ENCODE measurements around the gene SIRPG. TPM values are rescaled to one million over a fixed set of nuclear protein-coding genes. Genes with fewer than 3 reads are reported as not detected.
"Not testable (repeated sequence)": the region's sequence is repeated elsewhere in the genome, so short reads cannot be mapped to it uniquely, and the experiment has no call there.

SIRPG gene
- not detected for polyA plus RNA-seq (2013, experiment 1 of 2)
- polyA plus RNA-seq (2013, experiment 2 of 2), result 0.03 TPM

- no peak within 1 kb of the TSS for H2BK5ac ChIP-seq (ENCODE audit: low read length)
- no peak within 1 kb of the TSS for H4K8ac ChIP-seq (ENCODE audit: low read depth, low read length)
- no peaks in the 10 kb centered on the region for H3K4me1 ChIP-seq (ENCODE audit: control insufficient read depth, low read depth, low read length)
- no peak within 1 kb of the TSS for H3K4me3 ChIP-seq (ENCODE audit: low read length)
- DNase-seq, result no peak
- no peaks in the 10 kb centered on the region for H3K36me3 ChIP-seq (ENCODE audit: control insufficient read depth, insufficient read depth, low read length)
- no peak within 1 kb of the TSS for H2BK120ac ChIP-seq (ENCODE audit: low read depth, low read length)
- H3K27me3 ChIP-seq (ENCODE audit: insufficient read depth, low read length, poor library complexity), result no peaks in the 10 kb centered on the region
- no CpG with 5 or more reads among the region's 5 CpGs for WGBS (ENCODE audit: extremely low coverage, insufficient coverage, low lambda C conversion rate)
- no peak within 1 kb of the TSS for H3K23ac ChIP-seq (ENCODE audit: low read length)
- no peaks in the 10 kb centered on the region for H3K79me1 ChIP-seq (ENCODE audit: low read length)
- H3K4ac ChIP-seq (ENCODE audit: low read depth, low read length), result no peak within 1 kb of the TSS
- H3K9ac ChIP-seq (ENCODE audit: low read length), result no peak within 1 kb of the TSS
- no peak within 1 kb of the TSS for H3K27ac ChIP-seq (ENCODE audit: low read depth, low read length)
- no peaks in the 10 kb centered on the region for H3K79me2 ChIP-seq (ENCODE audit: control insufficient read depth, insufficient read depth, low read length)
- no peak within 1 kb of the TSS for H4K5ac ChIP-seq (ENCODE audit: low read length)
- H2BK15ac ChIP-seq (replicated peaks; ENCODE audit: low read depth), result no peak within 1 kb of the TSS
- no peak within 1 kb of the TSS for H3K56ac ChIP-seq (ENCODE audit: low read length)
- no peak within 1 kb of the TSS for H3K18ac ChIP-seq (ENCODE audit: low read length)
- no peak within 1 kb of the TSS for H3K4me2 ChIP-seq (ENCODE audit: low read length)
- no peak within 1 kb of the TSS for H2AK5ac ChIP-seq (ENCODE audit: low read length)
These were observed at the start of gene SIRPG for GRCh38 chr20:1657556-1658334. Gene SIRPG (minus strand): TSS chr20:1657779. CDS start chr20:1657714, 65 bp downstream.

- not testable (repeated sequence) for H3K27ac ChIP-seq (ENCODE audit: low read depth, low read length); H3K79me2 ChIP-seq (ENCODE audit: control insufficient read depth, insufficient read depth, low read length); H2BK120ac ChIP-seq (ENCODE audit: low read depth, low read length); H3K56ac ChIP-seq (ENCODE audit: low read length); H3K27me3 ChIP-seq (ENCODE audit: insufficient read depth, low read length, poor library complexity); H2BK5ac ChIP-seq (ENCODE audit: low read length); H4K8ac ChIP-seq (ENCODE audit: low read depth, low read length); H3K4me1 ChIP-seq (ENCODE audit: control insufficient read depth, low read depth, low read length); H3K36me3 ChIP-seq (ENCODE audit: control insufficient read depth, insufficient read depth, low read length); DNase-seq; H3K4me3 ChIP-seq (ENCODE audit: low read length); H4K5ac ChIP-seq (ENCODE audit: low read length); H3K18ac ChIP-seq (ENCODE audit: low read length); H3K4ac ChIP-seq (ENCODE audit: low read depth, low read length); H2BK15ac ChIP-seq (replicated peaks; ENCODE audit: low read depth); H3K9ac ChIP-seq (ENCODE audit: low read length); H3K23ac ChIP-seq (ENCODE audit: low read length); H3K4me2 ChIP-seq (ENCODE audit: low read length); H3K79me1 ChIP-seq (ENCODE audit: low read length); H2AK5ac ChIP-seq (ENCODE audit: low read length)
- no CpG with 5 or more reads among the region's 13 CpGs for WGBS (ENCODE audit: extremely low coverage, insufficient coverage, low lambda C conversion rate)
These were observed 49.3 kb upstream of the SIRPG start for GRCh38 chr20:1706887-1707286.

GRCh38 chr20:1706079-1706478 is 48.5 kb upstream of the SIRPG start:
- H3K79me1 ChIP-seq (ENCODE audit: low read length), result no peaks in the 10 kb centered on the region
- H4K8ac ChIP-seq (ENCODE audit: low read depth, low read length), result no peak overlapping the region
- H4K5ac ChIP-seq (ENCODE audit: low read length), result no peak overlapping the region
- H3K4me2 ChIP-seq (ENCODE audit: low read length), result no peak overlapping the region
- H3K9ac ChIP-seq (ENCODE audit: low read length), result no peak overlapping the region
- H3K27me3 ChIP-seq (ENCODE audit: insufficient read depth, low read length, poor library complexity), result no peaks in the 10 kb centered on the region
- H3K56ac ChIP-seq (ENCODE audit: low read length), result no peak overlapping the region
- no CpG with 5 or more reads among the region's 1 CpG for WGBS (ENCODE audit: extremely low coverage, insufficient coverage, low lambda C conversion rate)
- no peak overlapping the region for H3K4me3 ChIP-seq (ENCODE audit: low read length)
- H3K4me1 ChIP-seq (ENCODE audit: control insufficient read depth, low read depth, low read length), result no peaks in the 10 kb centered on the region
- no peak overlapping the region for H3K18ac ChIP-seq (ENCODE audit: low read length)
- H3K79me2 ChIP-seq (ENCODE audit: control insufficient read depth, insufficient read depth, low read length), result no peaks in the 10 kb centered on the region
- H3K36me3 ChIP-seq (ENCODE audit: control insufficient read depth, insufficient read depth, low read length), result no peaks in the 10 kb centered on the region
- H3K23ac ChIP-seq (ENCODE audit: low read length), result no peak overlapping the region
- no peak for DNase-seq
- no peak overlapping the region for H2AK5ac ChIP-seq (ENCODE audit: low read length)
- H2BK120ac ChIP-seq (ENCODE audit: low read depth, low read length), result no peak overlapping the region
- no peak overlapping the region for H2BK15ac ChIP-seq (replicated peaks; ENCODE audit: low read depth)
- no peak overlapping the region for H3K27ac ChIP-seq (ENCODE audit: low read depth, low read length)
- no peak overlapping the region for H3K4ac ChIP-seq (ENCODE audit: low read depth, low read length)
- H2BK5ac ChIP-seq (ENCODE audit: low read length), result no peak overlapping the region

- no peak overlapping the region for H3K4ac ChIP-seq (ENCODE audit: low read depth, low read length)
- no peaks in the 10 kb centered on the region for H3K27me3 ChIP-seq (ENCODE audit: insufficient read depth, low read length, poor library complexity)
- H2BK120ac ChIP-seq (ENCODE audit: low read depth, low read length), result no peak overlapping the region
- no peak overlapping the region for H3K9ac ChIP-seq (ENCODE audit: low read length)
- no peak overlapping the region for H2AK5ac ChIP-seq (ENCODE audit: low read length)
- no peaks in the 10 kb centered on the region for H3K79me2 ChIP-seq (ENCODE audit: control insufficient read depth, insufficient read depth, low read length)
- no peak overlapping the region for H4K8ac ChIP-seq (ENCODE audit: low read depth, low read length)
- no peak overlapping the region for H2BK5ac ChIP-seq (ENCODE audit: low read length)
- H3K4me2 ChIP-seq (ENCODE audit: low read length), result no peak overlapping the region
- no peak overlapping the region for H2BK15ac ChIP-seq (replicated peaks; ENCODE audit: low read depth)
- WGBS (ENCODE audit: extremely low coverage, insufficient coverage, low lambda C conversion rate), result no CpG with 5 or more reads among the region's 2 CpGs
- H3K36me3 ChIP-seq (ENCODE audit: control insufficient read depth, insufficient read depth, low read length), result no peaks in the 10 kb centered on the region
- no peak overlapping the region for H3K56ac ChIP-seq (ENCODE audit: low read length)
- no peak overlapping the region for H3K23ac ChIP-seq (ENCODE audit: low read length)
- no peak overlapping the region for H4K5ac ChIP-seq (ENCODE audit: low read length)
- DNase-seq, result no peak
- H3K4me3 ChIP-seq (ENCODE audit: low read length), result no peak overlapping the region
- H3K18ac ChIP-seq (ENCODE audit: low read length), result no peak overlapping the region
- H3K79me1 ChIP-seq (ENCODE audit: low read length), result no peaks in the 10 kb centered on the region
- no peak overlapping the region for H3K27ac ChIP-seq (ENCODE audit: low read depth, low read length)
- no peaks in the 10 kb centered on the region for H3K4me1 ChIP-seq (ENCODE audit: control insufficient read depth, low read depth, low read length)
These were observed 45.3 kb upstream of the SIRPG start for GRCh38 chr20:1702855-1703254.

- Histone ChIP-seq H3K4me2 (ENCODE audit: low read length) (no peak overlapping the region), H3K27ac (ENCODE audit: low read depth, low read length) (no peak overlapping the region), H4K5ac (ENCODE audit: low read length) (no peak overlapping the region), H3K36me3 (ENCODE audit: control insufficient read depth, insufficient read depth, low read length) (no peaks in the 10 kb centered on the region), H3K56ac (ENCODE audit: low read length) (no peak overlapping the region), H2BK120ac (ENCODE audit: low read depth, low read length) (no peak overlapping the region), H2BK5ac (ENCODE audit: low read length) (no peak overlapping the region), H2BK15ac (replicated peaks; ENCODE audit: low read depth) (no peak overlapping the region), H3K27me3 (ENCODE audit: insufficient read depth, low read length, poor library complexity) (no peaks in the 10 kb centered on the region), H3K23ac (ENCODE audit: low read length) (no peak overlapping the region), H3K4ac (ENCODE audit: low read depth, low read length) (no peak overlapping the region), H3K79me1 (ENCODE audit: low read length) (no peaks in the 10 kb centered on the region), H3K18ac (ENCODE audit: low read length) (no peak overlapping the region), H2AK5ac (ENCODE audit: low read length) (no peak overlapping the region), H4K8ac (ENCODE audit: low read depth, low read length) (no peak overlapping the region), H3K4me3 (ENCODE audit: low read length) (no peak overlapping the region), H3K4me1 (ENCODE audit: control insufficient read depth, low read depth, low read length) (no peaks in the 10 kb centered on the region), H3K9ac (ENCODE audit: low read length) (no peak overlapping the region), H3K79me2 (ENCODE audit: control insufficient read depth, insufficient read depth, low read length) (no peaks in the 10 kb centered on the region)
- WGBS (ENCODE audit: extremely low coverage, insufficient coverage, low lambda C conversion rate), result no CpG with 5 or more reads among the region's 2 CpGs
- DNase-seq, result no peak
These were observed 44.7 kb upstream of the SIRPG start for GRCh38 chr20:1702328-1702727.

- DNase-seq, result no peak
- Histone ChIP-seq H3K36me3 (ENCODE audit: control insufficient read depth, insufficient read depth, low read length) (no peaks in the 10 kb centered on the region), H3K27me3 (ENCODE audit: insufficient read depth, low read length, poor library complexity) (no peaks in the 10 kb centered on the region), H3K56ac (ENCODE audit: low read length) (no peak overlapping the region), H2BK15ac (replicated peaks; ENCODE audit: low read depth) (no peak overlapping the region), H3K23ac (ENCODE audit: low read length) (no peak overlapping the region), H2BK5ac (ENCODE audit: low read length) (no peak overlapping the region), H3K18ac (ENCODE audit: low read length) (no peak overlapping the region), H3K27ac (ENCODE audit: low read depth, low read length) (no peak overlapping the region), H4K5ac (ENCODE audit: low read length) (no peak overlapping the region), H3K4me1 (ENCODE audit: control insufficient read depth, low read depth, low read length) (no peaks in the 10 kb centered on the region), H3K79me2 (ENCODE audit: control insufficient read depth, insufficient read depth, low read length) (no peaks in the 10 kb centered on the region), H3K79me1 (ENCODE audit: low read length) (no peaks in the 10 kb centered on the region), H3K9ac (ENCODE audit: low read length) (no peak overlapping the region), H2BK120ac (ENCODE audit: low read depth, low read length) (no peak overlapping the region), H2AK5ac (ENCODE audit: low read length) (no peak overlapping the region), H3K4me2 (ENCODE audit: low read length) (no peak overlapping the region), H4K8ac (ENCODE audit: low read depth, low read length) (no peak overlapping the region), H3K4me3 (ENCODE audit: low read length) (no peak overlapping the region), H3K4ac (ENCODE audit: low read depth, low read length) (no peak overlapping the region)
- no CpG with 5 or more reads among the region's 1 CpG for WGBS (ENCODE audit: extremely low coverage, insufficient coverage, low lambda C conversion rate)
These were observed 43.4 kb upstream of the SIRPG start for GRCh38 chr20:1700990-1701389.

All from mesendoderm (in vitro differentiated cells).